ENCODE data around the gene VAPA.

VAPA gene, protein sequence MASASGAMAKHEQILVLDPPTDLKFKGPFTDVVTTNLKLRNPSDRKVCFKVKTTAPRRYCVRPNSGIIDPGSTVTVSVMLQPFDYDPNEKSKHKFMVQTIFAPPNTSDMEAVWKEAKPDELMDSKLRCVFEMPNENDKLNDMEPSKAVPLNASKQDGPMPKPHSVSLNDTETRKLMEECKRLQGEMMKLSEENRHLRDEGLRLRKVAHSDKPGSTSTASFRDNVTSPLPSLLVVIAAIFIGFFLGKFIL

DNA sequence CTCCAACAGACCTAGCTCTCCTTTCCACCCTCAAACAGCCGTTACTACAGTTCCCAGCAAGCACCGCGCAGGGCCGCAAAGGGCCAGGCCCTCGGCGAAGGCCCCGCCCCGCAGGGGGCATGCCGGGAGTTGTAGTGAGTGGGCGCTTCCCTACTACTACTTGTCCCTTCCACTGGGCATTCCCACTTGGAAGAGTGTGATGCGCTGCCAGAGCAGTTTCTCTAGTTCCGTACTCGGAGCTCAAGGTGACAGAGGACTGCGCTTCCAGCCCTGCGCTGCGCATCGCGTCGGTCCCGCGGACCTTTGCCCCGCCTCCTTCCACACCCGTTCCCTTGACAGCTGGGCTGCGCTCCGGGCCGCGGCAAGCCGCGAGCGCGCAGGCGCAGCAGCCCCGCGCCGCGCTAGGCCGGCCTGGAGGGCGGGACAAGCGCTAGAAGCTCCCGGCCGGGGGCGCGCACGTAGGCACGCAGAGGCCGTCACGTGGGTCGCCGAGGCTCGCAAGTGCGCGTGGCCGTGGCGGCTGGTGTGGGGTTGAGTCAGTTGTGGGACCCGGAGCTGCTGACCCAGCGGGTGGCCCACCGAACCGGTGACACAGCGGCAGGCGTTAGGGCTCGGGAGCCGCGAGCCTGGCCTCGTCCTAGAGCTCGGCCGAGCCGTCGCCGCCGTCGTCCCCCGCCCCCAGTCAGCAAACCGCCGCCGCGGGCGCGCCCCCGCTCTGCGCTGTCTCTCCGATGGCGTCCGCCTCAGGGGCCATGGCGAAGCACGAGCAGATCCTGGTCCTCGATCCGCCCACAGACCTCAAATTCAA is at the start of gene VAPA:
Gene VAPA (plus strand): TSS at position 491 of the 808 bp plus-strand sequence. CDS start 241 bp downstream, at position 732.
- peak; percentile 94 for DNase-seq

DNA sequence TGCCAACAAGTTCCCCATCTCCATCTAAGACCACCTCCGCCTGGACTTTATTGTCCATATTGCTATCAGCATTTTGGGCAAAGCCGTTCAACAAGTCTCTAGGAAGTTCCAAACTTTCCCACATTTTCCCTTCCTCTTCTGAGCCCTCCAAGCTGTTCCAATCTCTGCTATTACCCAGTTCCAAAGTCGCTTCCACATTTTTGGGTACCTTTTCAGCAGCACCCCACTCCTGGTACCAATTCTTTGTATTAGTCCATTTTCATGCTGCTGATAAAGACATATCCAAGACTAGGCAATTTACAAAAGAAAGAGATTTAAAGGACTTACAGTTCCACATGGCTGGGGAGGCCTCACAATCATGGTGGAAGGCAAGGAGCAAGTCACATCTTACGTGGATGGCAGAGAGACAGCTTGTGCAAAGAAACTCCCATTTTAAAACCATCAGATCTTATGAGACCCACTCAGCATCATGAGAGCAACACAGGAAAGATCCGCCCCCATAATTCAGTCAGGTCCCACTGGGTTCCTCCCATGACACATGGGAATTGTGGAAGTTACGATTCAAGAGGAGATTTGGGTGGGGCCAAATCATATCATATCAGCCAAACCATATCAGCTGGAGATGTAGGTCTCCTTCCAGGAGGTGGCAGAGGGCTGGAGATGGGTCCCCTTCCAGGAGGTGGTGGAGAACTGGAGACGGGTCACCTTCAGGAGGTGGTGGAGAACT is 47.9 kb upstream of the VAPA start:
- DNase-seq: no peak

DNA sequence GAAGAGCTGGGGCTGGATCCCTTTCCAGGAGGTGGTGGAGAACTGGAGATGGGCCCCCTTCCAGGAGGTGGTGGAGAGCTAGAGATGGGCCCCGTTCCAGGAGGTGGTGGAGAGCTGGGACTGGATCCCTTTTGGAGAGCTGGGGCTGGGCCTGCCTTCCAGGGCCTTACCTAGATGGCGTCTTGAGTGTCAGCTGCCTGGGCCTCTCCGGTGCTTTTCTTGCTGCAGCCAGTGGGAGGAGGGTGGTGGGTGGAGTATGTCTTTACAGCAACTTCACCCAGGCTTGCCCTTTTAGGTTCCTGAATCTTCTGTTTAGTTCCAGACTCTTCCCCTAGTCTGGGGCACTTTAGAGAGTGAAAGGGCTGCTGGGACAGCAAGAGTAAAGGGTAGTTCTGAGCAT is 47.2 kb upstream of the VAPA start:
- DNase-seq: no peak

DNA sequence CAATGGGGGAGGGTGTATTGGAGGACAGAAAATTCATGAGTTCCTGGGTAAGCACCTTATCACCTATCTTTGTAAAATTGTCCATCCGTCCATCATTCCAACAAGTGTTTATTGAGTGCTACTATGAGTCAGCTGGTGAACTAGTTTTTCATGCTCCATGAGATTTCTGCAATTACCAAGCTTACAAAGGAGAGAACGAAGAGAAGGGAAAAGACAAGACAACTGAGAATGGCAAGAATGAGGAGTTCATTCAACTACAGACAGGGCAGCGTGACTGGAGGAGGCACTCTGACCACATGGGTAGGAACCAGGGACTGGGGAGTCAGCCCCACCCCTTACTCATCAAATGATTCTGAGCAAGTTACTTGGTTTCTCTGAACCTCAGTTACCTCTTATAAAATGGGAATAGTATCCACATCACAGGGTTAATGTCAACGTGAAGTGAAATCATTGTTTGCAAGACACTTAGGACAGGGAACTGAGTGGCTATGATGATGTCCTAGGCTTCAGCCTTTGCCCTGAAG is 46.7 kb upstream of the VAPA start:
- no peak for DNase-seq

DNA sequence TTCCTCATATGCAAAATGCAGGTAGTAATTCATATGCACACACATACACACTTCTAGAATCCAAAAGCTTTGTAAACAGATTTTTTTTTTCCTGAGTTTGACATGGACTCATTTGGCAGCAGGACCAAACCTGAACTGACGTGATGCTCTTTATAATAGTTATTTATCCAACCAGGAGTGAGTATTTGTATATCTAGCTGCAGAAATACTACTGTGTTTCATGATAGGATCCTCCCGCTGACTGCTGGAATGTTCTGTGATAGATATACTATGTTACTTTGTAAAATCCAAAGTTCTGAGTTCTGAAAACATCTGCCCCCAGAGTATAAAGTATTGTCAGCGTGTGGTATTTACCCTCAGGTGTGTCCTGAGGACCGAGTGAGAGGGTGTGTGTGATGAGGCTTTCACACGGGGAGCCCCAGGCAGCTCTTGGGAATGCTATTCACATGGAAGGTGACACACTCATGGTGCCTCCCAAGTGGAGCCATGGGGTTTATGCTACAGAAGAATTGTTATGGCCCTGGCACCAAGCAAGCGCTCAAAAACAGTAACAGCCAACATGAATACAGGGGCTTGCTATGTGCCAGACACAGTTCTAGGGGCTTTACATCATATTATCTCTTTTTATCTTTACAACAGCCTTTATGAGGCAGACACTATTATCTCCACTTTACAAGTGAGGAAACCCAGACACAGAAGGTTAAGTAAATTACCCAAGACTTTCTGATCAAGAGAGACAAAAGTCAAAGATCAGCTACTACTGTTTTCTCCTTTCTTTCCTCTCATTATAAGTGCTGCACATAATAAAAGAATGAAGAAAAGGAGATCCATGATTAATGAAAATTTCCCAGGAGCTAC is 44.7 kb upstream of the VAPA start:
- DNase-seq: no peak

DNA sequence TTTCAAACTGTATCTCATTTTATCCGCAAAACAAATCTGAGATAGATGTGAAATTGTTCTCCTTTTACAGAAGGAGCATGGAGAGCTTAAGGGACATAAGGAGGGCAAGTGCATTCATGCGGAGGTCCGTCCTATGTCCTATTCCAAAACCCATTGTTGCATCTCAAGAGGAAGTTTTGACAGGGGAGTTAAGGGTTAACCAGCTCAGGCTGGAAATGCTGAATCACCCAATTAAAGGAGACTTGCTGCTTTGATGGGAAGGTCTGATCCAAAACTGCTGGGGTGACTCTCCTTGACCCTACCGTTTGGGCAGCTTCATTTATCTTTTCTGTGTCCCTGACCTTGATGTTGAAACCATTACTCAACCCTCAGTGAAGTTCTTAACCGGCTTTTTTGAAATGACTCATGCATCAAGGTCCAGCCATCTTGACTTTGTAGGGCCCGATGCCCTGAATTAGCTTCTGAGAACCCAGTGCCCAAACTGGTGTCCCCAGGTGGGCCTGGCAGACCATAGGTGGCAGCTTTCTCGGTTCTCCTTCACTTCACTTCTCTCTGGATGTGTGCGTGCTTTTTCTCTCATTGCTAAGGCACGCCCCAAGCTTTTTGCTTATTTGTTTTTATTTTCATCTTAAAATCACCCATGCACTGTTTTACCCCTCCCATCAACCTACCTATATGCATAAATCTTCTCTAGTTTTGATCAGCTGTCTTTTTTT is 43.9 kb upstream of the VAPA start:
- DNase-seq: peak; percentile 96

DNA sequence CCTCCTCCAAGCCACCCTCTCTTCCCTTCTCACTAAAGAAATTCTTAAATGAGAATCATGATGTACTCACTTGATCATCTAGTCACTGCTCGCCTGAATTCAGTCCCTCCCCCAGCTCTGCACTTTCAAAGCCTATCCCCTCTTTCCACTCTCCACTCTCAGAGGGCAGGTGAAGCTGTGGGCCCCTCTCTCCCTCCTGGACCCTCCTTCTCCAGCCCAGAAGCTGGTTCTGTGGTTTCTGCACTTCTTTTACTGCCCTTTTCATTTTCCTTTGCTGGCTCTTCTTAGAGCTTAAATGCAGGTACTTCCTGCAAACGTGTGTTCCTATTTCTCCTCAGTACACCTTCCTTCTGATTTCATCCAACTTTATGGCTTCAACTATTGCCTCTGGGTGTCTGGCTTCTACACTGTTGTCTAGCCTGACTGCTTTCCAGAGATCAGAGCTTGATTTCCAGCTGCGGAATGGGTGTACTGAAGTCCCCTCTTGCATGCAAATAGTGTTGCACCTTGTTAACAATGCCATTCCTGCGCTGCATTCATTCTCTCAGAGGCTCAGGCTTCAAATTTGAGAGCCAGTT is 43.3 kb upstream of the VAPA start:
- no peak for DNase-seq

DNA sequence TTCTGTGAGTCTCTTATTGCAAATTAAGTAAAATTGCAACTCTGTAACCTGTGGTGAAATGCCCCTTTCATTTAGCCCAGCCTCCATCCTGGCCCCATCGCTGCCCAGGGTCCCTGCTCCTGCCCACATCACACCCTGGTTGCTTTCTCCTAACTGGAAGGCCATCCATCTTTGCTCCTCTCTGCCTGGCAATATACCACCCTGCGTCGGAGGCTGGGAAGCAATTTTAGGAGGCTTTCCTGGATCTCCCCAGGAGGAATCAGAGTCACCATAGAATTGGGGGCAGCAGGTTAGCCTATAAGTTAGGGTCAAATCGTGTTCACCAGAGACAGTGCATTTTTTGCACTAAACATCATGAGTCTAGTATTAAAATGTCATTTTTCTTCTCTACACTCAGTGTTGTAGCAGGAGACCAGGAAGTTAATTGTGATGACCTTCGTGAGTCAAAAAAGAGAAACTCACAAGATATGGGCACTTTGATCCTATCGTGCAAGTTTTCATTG is 42.5 kb upstream of the VAPA start:
- DNase-seq: no peak

DNA sequence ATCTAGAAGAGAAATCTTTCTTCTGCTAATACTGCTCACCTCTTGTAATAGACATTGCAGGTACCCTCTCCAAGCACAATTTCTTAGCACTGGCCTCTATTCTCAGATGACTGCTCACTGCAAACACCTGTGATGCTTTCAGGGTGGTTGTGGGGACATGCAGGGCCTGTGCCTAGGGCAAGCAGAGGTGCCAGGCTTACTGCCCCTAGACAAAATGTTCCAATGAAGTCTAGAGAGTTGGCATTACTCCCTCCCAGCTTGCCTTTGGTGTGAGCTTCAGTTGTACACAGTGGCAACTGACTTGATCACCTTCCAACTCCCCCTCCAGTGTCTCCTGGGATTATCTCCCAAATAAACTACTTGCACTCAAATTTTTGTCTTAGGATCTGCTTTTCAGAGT is 41.0 kb upstream of the VAPA start:
- no peak for DNase-seq

DNA sequence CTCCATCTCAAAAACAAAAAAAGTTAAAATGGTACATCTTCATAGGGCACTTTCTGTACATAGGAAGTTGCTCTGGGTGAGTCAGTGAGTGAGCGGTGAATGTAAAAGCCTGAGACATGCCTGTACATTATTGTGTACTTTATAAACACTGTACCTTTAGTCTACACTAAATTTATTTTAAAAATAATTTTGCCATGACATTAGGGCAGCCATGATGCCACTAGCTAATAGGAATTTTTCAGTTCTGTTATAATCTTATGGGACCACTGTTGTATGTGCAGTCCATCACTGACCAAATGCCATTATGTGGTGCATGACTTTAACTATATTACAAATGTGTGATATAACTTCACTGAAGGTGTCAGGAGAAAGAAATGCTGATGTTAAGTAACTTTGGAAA is 39.1 kb upstream of the VAPA start:
- no peak for DNase-seq

DNA sequence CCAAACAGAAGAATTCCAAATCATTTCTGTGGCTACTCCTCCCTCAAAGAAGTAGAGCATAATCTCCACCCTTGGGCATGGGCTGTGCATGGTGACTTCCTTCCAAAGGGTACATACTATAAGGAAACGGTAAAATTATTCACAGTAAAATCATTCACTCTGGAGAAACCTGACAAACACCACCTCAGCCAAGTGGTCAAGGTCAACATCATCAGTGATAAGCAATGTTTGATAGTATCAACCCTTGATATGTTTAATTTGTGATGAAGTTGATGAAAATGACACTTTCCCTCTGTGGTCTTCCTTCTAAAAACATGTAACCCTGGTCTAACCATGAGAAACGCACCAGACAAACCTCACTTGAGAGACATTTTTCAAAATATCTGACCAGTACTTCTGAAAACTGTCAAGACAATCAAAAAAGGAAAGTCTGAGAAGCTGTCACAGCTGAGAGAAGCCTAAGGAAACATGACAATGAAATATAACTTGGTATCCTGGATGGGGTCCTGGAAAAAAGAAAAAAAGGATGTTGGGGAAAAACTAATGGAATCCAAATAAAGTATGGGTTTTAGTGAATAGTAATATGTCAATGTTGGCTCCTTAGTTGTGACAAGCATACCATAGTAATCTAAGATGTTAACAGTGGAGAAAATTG is 37.5 kb upstream of the VAPA start:
- DNase-seq: no peak

DNA sequence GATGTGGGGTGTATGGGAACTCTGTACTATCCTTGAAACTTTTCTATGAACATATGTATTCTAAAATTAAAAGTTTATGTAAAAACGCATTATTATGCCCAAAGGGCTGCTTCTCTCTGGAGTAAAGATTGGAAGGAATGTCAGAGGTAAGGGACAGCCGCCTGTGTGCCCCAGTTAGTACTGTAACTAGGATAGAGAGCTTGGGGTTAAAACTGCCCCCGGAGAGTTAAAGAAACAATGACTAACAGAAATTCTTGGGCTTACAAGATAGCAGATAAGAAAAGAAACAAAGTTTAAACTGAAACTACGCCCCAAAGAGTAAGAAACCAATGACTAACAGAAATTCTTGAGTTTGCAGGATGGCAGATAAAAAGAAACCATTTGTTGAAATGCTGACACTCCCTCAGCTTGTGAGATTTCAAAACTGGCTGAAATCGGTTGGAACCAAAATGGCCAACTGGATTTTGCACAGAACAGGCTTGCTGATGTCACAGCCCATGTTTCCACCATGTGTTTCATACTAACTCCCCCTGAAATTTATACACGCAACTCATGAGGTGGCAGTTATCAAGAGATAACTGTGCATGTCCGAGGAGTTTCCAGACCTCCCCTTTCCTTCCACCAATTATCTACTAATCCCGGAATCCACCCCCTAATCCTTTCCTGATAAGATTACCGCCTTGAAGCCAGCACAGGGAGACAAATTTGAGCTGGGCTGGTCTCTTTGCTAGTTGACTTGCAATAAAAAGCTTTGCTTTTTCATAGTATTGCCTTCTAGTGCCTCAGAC is 36.8 kb upstream of the VAPA start:
- peak; percentile 42 for DNase-seq

DNA sequence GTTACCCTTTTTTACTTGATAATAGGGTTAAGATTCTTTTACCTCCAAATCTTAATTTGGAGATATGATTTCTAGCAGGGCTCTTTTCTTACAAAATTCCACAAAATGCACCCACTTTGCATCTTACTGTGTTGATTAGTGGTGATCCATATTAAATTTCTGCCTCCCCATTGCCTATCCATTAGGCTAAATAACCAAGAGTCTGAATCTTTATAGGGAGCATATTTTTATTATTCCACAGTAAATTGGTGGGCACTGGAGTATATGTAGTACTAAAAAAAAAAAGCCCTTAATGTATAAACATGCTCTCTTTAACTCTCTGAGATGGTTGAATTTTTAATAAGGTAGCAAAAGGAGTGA is 36.2 kb upstream of the VAPA start:
- DNase-seq: no peak

DNA sequence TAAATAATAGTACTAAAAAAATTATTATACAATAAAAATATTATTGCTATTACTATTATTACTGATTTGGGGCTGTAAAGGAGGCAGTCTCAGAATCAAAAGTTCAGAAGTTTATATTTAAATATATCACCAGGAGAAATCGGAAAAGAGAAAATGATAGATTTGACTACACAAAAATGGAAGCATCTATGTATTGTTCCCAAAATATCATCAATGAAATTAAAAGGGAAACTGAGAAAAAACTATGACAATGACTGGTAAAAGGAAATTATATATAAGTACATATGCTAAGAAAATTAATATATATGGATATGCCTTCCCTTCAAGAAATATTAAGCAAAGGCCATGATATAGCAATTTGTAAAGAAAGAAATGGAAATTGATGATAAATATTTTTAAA is 35.7 kb upstream of the VAPA start:
- no peak for DNase-seq

DNA sequence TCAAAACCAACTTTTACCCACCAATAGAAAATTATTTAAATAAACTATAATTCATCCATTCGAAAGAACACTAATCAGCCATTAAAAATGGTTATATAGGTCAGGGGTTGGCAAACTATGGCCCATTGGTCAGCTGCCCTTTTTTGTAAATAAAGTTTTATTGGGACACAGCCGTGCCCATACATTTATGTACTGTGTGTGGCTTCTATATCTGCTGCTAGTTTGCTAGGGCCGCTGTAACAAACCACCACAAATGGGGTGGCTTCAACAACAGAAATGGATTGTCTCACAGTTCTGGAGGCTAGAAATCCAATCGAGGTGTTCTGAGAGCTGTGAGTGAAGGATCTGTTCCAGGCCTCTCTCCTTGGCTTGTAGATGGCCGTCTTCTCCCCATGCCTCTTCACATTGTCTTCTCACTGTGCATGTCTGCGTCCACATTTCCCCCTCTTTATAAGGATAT is 35.0 kb upstream of the VAPA start:
- DNase-seq: no peak

DNA sequence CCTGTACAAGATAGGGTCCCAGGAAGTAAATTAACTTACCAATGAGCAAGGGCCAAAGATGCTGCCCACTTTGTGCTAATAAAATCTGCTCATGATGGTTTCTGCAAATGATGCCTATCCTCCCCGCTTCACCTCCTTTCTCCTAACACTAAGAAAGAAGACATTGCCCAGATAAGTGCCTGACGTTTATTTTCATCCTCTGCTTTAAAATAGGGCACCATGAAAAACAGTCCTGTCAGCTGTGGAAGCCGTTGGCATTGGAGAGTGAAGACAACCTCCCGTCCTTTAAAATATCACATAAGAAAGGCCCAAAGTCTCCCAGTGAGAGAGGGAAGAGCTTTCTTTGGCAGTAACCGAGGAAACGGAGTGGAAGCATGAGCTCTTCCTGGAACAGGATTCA is 29.7 kb upstream of the VAPA start:
- DNase-seq: no peak

DNA sequence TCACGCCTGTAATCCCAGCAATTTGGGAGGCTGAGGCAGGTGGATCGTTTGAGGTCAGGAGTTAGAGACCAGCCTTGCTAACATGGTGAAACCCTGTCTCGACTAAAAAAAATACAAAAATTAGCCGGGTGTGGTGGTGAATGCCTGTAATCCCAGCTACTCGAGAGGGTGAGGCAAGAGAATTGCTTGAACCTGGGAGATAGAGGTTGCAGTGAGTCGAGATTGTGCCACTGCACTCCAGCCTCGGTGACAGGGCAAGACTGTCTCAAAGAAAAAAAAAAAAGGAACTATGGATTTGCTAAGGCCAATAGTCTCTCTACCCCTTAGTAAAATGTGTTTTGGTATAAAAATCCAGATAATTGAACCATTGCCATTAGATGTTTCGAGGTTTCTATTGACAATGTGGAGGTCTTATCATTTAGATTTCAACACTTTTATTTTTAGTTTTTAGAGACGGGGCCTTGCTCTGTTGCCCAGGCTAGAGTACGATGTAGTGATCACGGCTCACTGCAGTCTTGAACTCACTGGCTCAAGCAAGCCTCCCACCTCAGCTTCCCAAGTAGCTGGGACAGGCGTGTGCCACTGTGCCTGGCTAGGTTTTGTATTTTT is 29.2 kb upstream of the VAPA start:
- peak; percentile 43 for DNase-seq

DNA sequence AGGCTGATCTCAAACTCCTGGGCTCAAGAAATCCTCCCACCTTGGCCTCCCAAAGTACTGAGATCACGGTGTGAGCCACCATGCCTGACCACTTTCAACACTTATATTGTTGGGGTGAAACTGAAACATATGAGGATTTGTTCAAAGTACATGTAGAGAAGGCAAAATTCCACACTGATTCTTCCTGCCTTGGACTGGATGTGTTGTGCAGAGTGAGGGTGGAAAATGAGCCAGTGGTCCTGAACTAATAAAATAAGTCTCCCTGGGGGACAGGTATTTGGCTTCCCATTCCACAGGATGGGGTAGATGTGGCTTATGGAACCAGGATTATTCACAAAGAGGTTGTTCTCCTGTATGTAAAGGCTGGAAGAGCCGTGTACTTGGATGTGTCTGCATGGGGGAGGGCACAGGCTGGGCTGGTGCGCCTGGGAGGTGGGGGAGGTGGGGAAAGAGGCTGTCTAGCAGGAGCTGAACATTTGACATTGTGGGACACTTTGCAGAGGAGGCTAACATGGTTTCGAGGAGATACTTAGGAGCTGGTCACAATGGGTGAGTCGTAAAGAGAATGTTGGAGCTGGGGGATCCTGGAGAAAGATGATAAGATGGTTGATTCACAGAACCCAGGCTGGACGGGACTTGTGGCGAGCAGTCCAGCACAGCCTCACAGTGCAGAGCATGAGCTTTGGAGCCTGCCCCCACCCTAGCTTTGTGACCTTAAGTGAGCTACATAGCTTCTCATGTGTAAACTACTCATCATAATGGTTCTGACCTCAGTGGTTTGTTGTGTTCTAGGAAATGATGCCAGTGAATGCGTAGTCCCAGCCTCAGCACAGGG is 28.4 kb upstream of the VAPA start, which contains the start of gene TXNDC2:
Gene TXNDC2 (plus strand): TSS at position 804 of the 835 bp plus-strand sequence. CDS start 708 bp downstream, outside the sequence.
- no peak for DNase-seq

DNA sequence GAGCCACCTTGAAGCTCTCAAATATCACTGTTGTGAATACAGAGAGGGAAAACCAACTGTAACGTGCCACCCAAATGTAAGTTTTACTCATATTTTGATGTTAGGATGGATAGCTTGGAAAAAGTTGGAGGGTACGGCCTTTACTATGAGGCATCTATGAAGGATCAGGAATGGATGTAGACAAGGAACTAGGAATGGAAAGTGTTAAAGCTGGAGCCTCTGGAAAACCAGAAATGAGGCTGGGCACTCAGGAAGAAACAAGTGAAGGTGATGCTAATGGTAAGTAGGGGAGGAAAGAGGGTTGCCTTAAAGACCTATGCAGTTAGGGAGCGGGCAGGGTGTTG is 27.8 kb upstream of the VAPA start:
- no peak for DNase-seq

Data from MV-4-11 (cell line).